ENCODE data around the gene RGS9BP.
"Not testable (repeated sequence)": the region's sequence is repeated elsewhere in the genome, so short reads cannot be mapped to it uniquely, and the experiment has no call there.

RGS9BP gene

DNA sequence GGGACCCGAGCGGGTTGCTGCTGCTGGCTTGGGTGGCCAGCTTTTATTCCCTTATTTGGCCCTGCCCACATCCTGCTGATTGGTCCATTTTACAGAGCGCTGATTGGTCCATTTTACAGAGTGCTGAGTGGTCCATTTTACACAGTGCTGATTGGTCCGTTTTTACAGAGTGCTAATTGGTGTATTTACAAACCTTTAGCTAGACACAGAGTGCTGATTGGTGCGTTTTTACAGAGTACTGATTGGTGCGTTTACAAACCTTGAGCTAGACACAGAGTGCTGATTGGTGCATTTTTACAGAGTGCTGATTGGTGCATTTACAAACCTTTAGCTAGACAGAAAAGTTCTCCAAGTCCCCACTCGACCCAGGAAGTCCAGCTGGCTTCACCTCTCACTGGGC is 24.5 kb downstream of the RGS9BP start:
- not testable (repeated sequence) for DNase-seq

DNA sequence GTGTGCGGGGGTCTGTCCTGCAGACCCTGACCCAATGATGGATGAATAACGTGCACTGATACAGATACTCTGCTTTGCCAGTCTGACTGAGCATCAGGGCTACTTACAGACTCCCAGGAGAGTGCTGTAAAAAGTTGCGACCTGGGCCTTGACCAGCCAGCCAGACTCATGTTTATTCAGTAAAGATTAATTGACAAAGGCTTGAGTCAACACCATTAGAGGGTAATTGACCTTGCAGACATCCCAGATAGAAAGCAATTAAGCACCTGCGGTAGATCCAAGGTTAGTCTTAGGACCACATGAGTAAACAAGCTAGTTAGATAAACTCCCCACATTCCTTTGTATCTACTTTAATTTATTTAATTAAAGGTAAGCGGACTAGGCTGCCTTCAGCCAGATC is 26.4 kb downstream of the RGS9BP start:
- no peak for DNase-seq

DNA sequence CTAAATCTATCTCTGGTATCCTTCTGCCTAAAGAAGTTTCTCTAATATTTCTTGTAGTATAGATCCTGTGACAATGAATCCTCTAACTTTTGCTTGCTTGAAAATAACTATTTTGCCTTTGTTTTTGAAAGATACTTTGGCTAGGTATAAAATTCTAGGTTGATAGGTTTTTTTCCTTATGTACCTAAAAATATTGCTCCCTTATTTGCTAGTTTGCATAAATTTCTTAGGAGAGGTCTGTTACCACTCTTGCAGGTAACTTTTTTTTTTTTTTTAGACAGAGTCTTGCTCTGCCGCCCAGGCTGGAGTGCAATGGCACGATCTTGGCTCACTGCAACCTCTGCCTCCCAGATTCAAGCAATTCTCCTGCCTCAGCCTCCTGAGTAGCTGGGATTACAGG is 28.4 kb downstream of the RGS9BP start:
- not testable (repeated sequence) for DNase-seq

DNA sequence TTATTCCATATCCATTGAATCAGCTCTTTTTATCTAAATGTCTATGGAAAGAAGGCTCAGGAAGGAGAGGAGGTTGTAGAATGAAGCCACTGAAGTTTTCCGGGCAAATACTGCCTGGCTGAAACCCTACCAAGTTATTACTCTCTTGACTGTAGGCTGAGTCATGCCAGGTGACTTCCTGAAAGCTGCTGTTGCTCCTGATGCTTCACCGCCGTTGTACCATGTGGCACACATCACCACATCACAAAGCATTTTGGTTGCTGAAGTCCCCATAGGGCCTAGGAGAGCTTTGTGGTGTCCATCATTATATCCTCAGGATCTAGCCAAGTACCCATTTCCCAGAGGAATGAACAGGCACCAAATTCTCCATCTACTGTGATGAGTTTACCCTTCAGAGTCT is 32.8 kb downstream of the RGS9BP start:
- no peak for DNase-seq

DNA sequence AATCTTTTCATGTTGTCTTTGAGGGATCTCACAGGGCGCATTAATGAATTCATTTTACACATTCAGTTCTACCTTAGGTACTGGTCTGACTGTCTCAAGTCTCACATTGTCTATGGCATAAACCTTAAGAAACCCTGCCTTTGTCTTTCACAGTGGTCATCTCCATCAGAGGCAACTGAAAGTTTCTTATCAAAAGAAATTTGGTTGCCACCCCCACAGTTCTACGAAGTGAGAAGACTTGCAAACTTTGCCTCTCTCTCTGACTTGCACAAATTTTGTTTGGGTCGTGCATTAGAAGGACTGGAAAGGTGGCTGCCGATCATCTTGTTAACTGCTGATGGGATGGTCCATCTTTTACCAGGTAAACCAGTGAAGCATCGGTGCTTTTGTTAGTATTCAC is 33.4 kb downstream of the RGS9BP start:
- no peak for DNase-seq

DNA sequence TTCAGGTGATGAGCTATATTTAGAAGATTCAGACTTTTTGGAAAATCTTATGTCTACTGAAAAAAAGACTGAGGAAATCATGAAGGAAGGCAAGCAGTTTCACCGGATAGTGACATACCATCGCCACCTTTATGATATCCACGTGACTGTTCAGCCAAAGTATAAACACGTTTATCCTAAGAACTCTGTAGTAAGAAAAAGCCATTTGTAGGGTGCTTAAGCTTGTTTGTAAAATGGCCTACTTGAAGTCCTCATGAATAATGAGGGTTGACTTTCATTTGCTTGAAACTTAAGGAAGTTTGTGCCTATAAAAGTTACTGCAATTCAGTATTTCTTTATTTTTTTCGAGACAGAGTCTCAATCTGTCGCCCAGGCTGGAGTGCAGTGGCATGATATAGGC is 36.1 kb downstream of the RGS9BP start:
- DNase-seq, result no peak

DNA sequence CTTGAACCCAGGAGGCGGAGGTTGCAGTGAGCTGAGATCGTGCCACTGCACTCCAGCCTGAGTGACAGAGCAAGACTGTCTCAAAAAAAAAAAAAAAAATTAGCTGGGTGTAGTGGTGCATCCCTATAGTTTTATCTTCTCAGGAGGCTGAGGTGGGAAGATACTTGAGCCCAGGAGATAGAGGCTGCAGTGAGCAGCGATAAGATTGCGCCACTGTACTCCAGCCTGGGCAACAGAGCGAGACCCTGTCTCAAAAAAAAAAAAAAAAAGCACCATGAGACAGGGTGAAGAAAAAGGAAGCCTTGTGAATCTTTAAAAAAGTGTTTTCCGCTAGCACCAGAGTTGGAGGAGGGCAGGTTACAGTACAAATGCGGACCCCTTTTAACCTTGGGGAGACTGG is 40.6 kb downstream of the RGS9BP start:
- DNase-seq, result not testable (repeated sequence)

DNA sequence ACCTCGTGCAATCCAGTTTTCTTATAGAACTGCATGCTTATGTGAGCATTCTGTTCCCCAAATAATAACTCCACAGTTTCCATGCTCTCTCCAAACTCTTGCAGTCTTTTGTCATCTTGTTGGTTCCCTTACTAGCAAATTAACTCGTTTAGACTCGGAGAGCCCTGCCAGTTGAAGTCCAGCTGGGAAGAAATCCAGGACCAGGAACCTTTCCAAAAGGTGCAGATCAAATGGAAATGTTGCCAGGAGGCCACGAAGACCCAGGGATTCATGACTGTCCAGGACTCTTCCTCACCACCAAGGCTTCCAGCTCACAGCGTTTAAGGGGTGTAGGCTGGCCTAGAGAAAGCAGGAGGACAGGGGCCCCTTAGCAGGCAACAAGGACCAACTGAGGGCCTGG is 41.8 kb downstream of the RGS9BP start:
- DNase-seq, result no peak

DNA sequence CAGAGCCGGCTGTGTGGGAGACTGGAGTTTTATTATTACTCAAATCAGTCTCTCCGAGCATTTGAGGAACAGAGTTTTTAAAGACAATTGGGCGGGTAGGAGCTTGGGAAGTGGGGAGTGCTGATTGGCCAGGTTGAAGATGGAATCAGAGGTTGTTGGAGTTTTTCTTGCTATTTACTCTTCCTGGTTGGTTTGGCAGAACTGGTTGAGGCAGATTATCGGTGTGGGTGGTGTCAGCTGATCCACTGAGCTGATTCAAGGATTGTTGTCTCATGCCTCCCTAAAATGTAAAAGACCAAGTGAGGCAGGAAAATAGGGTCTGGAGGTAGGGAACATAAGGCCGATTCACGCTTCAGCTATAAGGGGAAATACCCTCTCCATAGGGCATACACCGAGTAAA is 42.6 kb downstream of the RGS9BP start:
- no peak for DNase-seq

DNA sequence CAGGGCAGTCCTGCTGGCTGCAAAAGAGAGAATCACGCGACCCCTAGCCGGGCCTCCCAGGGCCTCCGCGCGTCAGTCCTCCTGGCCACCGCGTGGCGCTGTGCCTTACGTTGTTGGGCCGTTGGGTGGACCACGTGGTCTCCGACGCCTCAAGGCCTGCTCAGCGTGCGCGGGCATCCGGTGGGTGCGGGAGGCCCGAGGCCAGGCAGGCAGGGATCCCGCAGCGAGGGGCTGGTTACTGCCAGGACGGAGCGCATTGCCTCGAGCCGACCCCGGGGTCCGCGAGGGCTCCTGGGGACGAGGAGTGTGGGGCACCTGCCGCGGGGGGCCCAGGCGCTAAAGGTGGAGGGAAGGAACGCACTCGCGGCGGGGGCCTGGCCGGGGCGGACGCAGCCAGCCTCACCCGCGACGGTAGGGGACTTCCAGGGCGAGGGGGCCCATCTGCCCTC is 44.0 kb downstream of the RGS9BP start, which contains the start of gene TDRD12:
TDRD12 (plus strand) TSS at position 157 of the 449 bp plus-strand sequence. CDS start 306 bp downstream, outside the sequence.
- DNase-seq, result no peak

DNA sequence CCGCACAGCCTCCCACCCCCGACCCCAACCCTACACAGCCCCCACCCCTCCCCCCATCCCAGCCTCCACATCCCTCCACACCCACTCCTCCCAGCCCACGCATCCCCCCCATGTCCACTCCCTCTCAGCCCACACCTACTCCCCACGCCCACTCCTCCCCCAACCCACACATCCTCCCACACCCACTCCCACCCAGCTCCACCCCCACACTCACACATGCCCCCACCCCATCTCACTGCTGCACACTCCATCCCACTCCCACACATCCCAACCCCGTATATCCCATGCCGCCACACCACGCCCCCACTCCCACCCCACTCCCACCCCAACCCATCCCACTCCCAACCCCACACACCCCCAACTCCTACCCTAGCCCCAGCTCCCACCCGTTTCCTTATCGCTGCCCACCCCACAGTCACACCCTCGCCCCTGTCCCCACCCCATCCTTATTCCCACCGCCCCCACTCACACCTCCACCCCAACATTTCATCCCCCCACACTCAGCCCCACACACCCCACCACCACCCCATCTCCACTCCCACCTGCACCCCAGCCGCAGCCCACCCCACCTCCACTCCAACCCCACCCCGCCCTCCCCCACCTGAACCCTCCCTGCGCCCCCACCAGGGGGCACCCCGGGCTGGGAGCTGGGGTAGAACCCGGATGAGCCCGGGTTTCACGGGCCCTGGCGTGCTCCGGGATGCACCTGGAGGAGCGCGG is 44.7 kb downstream of the RGS9BP start:
- DNase-seq, result no peak

DNA sequence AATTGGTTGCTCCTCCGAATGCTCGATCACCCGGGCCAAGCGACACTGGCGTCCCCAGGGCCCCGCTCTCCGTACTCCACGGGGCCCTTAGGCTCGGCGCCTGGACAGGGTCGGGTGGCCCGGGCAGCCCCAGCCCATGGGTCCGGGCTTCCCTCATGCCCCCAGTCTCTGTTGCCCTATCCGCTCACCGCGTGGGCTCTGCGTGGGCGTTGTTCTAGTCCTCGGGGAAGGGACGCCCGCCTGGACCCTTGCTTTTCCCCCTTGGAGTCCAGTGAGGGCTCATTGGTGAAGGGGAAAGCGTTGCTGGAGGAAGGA is 45.2 kb downstream of the RGS9BP start:
- DNase-seq, result no peak
